CD4-positive, alpha-beta T cell treated with Interleukin-1 beta for 1 hour (primary cell): ENCODE results near the gene LMF2.

Experiments
- DNase-seq, 2 donors: peaks; one replicate each; pipeline ENCODE4 v3.0.0-alpha.2; 2020 to 2022

LMF2 gene

DNA sequence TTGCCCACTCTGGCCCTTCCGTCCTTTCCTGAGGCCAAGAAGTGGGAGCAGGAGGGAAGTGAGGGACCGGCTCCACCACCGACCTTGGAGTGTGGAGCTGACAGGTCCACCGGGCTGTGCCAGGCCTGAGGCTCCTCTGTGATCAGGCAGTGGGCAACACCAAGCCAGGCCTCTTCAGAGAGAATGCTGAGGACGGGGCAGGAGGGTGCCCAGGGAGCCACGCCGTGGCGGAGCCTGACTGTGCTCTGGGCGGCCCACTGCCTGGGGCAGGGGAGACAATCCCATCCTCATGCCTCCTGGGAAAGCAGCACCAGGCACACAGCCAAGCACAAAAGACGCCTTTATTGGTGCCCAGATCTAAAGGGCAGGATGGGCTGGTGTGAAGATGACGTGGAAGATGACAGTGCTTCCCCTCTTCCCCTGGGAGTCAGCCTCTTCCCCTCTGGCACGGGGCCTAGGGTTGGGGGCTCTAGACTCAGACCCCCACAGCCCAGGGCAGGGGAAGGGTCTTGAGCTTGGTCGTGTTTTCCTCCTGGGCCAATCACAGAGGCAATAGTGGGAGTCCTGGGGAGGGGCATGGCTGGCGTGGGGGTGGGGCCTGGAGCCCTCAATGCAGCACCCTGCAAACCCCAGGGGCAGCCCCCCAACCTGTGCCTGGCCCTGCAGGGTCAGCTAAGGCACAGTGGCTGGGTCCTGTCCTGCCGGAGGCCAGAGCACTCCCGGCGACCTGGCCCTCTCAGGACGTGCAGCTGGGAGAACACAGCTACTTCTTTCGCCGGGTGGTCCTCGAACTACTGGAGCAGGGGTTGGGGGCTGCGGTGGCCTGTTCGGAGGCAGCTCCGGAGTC is 4.7 kb downstream of the LMF2 start:
- no peak for DNase-seq

DNA sequence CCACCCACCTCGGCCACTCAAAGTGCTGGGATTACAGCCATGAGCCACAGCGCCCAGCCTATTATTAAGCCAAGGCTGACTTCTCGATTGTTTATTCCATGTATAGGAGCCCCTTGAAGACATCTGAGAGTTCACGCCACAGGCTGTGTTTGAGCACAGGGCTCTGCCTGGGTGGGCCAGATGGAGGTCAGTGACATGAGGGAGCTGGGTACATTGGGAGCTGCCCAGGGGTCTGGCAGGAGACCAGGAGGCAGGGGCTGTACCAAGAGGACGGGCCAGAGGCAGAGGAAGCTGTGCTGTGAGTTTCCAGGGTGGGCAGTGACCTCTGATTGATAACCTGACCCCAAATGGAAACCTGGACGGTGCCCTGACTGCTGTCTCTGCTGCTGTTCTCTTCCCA is 5.4 kb downstream of the LMF2 start:
- DNase-seq = no peak

DNA sequence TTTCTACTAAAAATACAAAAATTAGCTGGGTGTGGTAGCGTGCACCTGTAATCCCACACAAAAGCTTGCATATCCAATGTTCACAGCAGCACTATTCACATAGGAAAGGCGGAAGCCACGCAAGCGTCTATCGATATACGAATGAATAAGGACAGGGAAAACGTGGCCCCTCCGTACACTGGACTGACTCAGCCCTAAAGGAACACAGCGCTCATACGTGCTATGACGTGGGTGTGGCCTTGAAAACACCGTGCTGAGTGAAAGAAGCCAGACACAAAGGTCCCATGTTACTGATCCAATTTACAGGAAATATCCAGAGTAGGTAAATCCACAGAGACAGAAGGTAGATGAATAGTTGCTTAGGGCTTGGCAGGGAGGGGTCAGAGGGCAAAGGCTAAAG is 7.0 kb downstream of the LMF2 start:
- no peak for DNase-seq

DNA sequence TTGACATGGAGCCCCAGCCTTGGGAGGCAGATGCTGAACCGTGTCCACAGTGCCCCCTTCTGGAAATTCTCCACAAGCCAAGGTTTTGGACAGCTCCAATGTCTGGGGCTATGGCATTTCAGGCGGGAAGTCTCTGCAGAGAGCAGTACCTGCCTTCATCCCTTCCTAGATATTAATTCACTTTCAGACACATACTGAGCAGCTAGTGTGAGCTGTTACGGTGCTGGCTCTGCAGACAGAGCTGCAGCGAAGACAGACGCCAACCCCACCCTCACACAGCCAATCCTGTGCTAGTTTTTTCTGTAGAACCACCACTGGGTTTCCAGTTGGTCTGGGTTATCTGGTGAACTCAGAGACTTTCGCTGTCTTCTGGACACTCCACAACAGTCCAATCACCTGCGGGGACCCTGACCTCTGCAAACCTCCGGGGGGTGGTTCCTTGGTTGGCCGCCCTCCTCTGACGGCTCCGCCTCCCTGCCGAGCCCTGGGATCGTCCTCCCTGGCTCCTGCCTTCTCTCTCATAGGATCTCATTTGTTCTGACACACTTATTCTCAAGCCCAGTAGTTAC is 9.1 kb downstream of the LMF2 start:
- DNase-seq = peak; percentile 72 to 79

DNA sequence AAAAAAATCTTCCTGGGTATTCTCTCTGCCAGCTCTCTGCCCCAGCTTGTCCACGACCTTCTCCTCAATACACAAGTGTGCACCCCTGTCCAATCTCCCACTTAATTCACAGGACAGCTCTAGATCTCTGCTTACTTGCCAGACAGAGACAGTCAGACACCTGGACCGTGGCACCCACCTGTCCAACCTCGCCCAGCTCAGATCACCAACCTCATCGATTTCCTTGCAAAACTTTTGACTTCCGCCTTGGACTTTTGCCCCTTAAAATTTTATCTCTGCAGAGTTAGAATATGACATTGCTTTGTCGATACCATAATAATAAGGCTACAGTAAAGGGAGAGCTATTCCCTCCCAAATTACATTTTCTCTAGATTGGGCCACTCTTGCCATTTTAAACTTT is 10.4 kb downstream of the LMF2 start:
- DNase-seq = no peak

DNA sequence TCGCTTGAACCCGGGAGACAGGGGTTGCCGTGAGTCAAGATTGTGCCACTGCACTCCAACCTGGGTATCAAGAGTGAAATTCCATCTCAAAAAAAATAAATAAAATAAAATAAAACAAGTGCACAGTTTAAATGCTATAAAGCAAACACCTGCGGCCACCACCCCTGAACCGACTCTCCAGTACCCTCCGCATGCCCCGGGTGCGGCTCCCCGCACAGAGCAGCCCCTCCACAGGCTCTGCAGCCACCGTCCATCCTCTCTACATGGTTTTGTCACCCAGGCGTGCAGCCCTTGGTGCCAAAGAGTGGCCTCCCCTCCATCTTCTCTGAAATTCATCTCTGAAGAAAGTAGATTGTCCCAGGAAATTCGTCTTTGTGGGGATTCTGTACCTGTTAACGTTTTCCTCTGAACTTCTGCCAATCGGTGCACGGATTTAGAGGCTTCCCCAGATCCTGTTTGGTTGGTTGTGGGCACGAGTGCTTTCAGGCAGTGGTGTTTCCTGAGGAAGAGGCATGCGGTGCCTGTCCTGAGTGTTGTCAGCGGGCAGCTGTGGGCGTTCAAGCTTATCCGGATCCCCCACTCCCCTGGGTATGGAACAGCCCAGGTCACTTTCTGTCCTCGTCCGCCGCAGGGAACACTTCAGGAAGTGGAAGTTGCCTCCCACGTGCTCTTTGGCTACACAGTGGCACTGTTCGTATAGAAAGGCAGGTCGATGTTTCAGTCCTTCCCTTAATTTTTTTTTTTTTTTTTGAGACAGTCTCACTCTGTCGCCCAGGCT is 16.8 kb downstream of the LMF2 start:
- DNase-seq = no peak

DNA sequence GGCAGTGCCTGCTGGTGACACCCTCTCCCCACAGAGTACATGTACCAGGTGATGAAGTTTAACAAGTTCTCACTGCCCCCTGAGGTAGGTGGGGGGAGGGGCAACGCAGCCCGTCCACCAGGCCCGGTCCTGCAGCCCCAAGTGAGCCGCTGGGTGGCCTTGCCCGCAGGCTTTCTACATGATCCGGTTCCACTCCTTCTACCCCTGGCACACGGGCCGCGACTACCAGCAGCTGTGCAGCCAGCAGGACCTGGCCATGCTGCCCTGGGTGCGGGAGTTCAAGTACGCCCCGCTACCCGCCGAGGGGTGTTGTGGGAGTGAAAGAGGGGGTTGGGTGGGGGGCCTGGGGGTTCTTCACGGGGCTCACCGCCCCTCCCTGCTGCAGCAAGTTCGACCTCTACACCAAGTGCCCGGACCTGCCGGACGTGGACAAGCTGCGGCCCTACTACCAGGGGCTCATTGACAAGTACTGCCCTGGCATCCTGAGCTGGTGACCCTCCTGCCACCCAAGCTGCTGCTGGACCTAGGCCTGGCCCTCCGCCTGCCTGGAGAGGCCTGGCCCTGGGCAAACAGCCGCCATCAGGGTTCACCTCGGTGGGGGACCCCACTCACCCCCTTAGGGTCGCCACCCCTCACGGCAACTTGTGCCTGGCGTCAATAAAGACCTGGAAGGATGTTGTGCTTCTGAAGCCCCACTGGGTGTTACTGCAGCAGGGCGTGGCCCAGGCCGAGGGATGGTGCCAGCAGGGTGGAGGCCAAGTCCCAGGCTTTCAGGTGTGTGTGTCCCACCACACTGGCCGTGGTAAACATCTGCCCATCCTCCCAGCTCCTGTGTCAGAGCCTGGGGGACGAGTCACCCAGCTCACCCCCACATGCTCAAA is 17.9 kb downstream of the LMF2 start:
- DNase-seq = no peak

DNA sequence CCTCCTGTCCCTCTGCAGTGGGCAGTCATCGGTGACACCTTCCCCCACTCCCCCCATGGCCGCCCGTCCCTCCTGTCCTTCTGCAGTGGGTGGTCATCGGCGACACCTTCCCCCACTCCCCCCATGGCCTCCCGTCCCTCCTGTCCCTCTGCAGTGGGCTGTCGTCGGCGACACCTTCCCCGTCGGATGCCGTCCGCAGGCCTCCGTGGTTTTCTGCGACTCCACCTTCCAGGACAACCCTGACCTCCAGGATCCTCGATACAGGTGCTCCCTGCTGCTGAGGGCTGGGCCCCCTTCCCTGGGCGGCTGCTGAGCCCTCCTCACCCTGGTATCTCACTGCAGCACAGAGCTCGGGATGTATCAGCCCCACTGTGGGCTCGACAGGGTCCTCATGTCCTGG is 18.6 kb downstream of the LMF2 start:
- no peak for DNase-seq

DNA sequence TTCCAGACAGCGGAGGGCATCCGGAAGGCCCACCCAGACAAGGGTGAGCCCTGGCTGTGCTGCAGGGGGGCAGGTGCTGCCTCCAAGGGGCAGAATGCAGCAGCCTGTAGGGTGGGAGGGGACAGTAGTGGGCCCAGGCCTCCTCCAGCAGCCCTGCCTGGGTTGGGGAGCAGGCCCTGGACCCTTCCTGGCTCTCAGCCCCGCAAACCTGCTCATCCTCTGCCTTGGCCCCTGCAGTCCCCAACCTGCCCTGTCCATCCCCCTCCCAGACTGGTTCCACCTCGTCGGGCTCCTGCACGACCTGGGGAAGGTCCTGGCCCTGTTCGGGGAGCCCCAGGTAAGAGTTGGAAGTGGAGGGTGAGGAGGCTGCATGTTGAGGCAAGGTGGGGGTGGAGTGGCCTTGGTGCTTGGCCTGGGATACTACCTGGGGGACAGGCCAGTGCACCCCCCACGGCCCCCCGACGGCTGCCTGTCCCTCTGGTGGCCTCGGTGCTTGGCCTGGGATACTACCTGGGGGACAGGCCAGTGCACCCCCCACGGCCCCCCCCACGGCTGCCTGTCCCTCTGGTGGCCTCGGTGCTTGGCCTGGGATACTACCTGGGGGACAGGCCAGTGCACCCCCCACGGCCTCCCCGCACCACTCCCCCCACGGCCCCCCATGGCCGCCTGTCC is 19.4 kb downstream of the LMF2 start:
- DNase-seq = no peak

DNA sequence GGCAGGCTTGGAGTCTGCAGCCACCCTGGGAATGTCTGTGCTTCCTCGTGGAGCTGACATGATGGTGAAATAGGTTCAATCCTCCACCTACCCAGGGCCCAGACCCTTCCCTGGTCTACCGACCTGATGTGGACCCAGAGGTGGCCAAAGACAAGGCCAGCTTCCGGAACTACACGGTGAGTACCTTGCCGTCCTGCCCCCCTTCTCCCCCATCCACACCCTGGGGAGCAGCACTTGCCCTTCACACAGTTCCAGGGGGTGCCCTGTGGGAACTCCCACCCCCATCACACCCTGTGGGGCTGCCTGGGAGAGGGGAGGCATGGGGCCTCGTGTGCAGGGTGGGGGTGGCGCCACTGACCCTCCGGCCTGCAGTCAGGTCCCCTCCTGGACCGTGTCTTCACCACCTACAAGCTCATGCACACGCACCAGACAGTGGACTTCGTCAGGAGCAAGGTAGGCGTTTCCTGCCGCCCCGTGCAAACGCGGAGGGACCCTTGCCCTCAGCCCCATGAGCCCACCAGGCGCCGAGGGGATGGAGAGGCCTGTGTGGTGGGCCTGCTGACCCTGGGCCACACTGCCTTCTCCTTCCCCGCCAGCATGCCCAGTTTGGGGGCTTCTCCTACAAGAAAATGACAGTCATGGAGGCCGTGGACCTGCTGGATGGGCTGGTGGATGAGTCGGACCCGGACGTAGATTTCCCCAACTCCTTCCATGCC is 20.1 kb downstream of the LMF2 start:
- DNase-seq = no peak

DNA sequence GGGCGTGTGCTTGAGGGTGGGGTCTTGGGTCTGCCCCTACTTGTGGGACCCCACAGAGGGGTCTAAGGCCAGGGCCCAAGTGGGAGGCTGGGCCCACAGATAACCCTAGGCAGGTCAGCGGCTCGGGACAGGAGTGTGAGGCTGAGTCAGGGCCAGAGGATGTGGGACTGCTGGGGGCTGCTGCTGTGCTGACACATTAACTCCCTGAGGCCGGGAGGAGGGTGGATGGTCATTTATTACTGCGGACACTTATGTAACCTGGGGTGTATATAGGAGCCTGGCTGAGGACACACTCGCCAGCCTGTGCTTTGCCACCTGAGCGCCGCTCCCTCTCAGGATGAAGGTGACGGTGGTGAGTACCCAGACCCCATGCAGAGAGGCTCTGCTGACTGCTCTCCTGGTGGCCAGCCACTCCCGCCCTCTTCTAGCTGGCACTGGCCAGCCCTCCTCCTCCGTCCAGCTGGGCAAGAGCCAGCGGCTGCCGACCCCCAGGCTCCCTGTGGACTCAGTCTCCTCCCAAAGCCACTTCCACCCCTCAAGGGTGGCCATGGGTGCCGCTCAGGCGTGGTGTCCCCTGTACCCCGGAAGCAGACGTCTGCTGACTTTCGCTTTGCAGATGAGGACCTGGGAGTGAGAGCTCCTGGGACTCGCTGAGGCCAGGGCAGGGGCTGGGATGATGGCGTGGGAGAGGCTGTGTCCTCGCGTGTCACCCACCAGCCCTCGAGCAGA is 20.8 kb downstream of the LMF2 start, which contains the start of gene MIOX:
MIOX (plus strand) TSS at position 299 of the 729 bp plus-strand sequence; CDS start at position 338, 39 bp downstream.
- DNase-seq = no peak

DNA sequence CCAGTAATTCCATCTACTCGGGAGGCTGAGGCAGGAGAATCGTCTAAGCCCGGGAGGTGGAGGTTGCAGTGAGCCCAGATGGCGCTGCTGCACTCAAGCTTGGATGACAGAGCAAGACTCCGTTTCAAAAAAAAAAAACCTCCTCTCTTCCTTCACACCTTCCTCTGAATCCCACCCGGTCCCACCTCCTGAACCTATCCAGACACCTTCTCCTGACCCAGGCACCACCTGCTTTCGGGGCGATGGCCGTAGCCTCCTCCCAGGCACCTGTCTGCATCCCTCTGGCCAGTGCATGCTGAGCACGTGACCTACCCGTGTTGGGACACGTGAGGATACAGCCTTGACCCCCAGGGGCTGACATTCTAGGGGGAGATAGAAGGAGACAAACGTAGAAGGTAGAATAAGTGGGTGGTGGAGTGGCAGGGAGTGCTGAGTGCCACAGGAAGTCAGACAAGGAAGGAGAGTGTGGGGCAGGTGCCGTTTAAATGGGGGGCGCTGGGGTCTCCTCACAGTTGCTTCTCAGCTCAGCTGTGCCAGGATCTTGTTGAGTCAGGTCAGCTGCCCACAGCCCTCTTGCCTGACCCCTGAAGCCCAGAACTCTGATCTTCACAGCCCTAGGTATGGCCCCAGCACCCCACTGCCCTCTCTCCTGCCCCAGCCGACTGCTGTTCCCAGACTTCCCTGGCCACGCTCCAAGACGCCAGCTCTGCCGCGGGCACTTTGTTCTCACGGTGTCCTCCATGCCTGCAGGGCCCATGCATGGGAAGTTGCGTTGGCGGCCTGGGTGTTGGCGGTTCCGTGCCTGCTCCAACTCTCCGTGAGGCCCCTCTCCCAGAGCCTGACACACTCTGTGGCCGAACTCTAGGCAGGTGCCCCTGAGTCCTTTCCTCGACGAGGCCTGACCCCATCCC is 22.0 kb downstream of the LMF2 start:
- no peak for DNase-seq

DNA sequence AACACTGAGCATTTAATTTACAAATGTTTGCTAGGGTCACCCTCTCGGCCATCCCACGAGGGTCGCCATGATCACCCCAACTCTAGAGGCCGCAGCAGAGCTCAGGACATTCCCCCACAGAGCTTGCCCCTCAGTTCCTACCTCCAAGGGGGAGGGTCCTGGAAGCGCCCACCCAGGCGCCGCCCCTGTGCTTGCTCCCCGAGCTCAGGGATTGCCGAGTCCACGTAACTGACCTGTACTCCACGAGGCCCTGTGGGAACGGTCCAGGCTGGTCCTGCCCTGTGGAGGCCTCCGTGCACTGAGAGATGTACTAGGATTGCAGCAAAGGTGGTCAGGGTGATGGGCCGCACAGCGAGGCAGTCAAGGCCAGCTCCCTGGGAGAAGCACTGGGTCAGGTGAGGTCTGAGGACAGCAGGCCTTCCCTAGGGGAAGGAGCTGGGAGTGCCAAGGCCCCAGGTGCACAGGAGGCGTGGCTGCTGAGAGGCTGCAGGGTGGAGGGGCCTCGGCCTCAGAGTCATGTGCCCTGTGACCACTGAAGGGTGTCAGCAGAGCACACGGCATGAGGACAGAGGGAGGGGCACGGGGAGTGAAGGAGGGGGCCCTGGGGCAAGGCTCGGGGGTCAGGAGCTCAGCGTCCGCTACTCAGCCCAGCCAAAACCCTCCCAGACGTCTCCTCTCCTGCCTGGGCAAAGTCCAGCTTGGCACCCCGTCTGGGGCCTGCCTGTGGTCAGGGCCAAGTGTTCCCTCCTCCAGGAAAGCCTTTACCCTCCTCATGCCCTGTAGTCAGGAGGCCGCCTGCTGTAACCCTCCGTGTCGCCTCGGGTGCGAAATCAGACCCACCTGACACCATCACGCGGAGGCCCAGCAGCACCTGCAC is 23.3 kb downstream of the LMF2 start:
- no peak for DNase-seq

DNA sequence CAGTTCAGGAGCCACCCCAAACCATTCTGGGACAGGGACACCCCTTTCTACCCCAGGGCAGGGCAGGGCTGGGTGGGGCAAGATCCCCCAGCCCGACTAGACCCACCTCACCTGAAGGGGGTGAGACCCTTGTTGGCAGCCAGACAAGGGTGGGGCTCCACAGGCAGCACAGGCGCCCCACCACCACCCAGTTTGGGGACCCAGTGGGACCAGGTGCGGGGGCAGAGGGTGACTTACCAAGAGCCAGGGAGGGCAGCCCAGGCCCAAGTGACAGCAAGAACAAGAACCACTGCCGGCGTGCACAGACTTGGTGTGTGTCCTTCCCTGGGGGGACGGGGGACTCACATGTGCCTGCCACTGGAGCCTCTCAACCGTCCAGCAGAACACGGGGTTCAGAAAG is 23.9 kb downstream of the LMF2 start:
- no peak for DNase-seq

DNA sequence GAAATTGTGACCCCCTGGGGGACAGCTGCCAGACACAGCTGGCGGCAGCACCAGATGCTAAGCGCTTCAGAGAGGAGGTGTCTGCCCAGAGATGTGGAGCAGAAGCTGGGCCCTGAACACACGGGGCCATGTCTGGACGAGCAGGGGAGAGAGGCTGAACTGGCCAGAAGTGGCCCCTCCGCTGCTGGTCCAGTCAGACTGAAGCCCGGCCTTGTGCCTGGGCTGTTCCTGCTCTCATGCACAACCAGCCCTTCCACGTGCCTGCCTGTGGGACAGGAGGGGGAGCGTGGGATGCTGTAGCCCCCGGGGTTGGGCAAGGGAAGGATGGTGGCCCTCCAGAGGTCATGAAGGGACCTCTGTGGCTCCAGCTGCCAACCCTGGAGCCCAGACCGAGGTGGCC is 24.4 kb downstream of the LMF2 start:
- DNase-seq = no peak

DNA sequence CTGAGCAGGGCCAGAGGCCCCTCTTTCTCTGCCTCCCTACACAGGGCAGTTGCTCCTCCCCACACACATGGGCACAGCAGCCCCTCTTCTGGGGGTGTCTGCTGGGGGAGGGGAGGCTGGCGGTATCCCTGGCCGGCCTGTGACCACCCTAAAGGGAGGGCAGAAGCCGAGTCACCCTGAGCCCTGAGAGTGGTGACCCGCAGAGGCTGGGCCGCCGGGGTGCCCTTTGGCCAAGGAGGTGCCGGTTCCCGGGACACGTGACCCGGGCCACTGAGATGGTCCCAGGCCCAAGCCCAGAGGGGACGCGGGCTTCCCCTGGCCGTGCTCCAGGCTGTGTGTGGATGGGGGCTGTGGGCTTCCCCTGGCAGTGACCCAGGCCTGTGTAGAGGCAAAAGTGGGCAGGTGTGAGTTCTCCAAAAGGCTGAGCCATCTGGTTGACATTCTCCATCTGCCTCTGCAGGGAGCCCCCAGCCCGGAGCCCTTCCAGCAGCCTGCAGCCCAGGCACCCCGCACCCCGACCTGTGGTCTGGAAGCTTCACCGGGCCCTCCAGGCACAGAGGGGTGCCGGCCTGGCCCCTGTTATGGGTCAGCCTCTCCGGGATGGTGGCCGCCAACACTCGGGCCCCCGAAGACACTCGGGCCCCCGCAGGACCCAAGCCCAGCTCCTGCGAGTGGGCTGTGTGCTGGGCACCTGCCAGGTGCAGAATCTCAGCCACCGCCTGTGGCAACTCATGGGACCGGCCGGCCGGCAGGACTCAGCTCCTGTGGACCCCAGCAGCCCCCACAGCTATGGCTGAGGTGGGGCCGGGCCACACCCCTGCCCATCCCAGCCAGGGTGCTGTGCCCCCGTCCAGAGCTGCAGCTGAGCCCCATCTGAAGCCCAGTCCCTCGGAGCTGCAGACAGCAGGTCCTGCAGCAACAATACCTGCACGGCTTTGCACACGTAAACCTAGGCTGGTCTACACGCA is 25.1 kb downstream of the LMF2 start:
- DNase-seq = no peak

DNA sequence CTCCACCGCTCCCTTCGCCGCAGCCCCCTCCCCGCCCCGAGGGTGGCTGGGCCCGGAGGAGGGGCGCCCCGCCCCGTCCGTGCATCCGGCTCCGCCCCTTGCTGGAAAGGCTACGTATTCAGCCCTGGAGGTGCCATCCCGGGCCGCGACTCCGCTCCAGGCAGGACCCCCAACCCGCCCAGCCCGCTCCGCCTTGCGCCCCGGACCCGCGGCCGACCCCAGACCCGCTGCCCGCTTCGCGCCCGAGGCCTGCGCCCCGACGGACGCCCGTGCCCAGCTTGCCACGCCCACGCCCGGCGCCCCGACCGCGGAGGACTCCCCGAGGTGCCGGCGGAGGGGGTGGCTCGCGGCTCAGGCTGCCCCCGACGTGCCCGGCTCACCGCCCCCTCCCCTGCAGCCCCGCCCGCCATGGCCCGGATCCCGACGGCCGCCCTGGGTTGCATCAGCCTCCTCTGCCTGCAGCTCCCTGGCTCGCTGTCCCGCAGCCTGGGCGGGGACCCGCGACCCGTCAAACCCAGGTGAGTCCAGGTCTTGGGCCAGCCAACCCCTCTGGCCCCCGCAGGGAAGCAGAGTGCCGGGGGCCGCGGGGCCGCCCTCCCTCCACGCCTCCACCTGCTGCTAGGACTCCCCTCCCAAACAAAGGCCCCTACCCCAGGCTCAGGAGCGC is 25.9 kb downstream of the LMF2 start, which contains the start of gene ADM2:
ADM2 (plus strand) TSS at position 104 of the 667 bp plus-strand sequence; CDS start at position 409, 305 bp downstream.
- DNase-seq = peak; percentile 59 to 75
